AG09319 (cell line): ENCODE results near the gene SUCLG2.

Experiments used
- DNase-seq: peaks from one replicate; pipeline ENCODE4 v3.0.0-alpha.2; 2010; ENCODE audit warnings: low read depth; ENCODE audit errors: extremely low read depth
- CTCF ChIP-seq: IDR thresholded peaks from 2 replicates; pipeline ENCODE4 v1.5.1; 2011; ENCODE audit warnings: low read depth, mild to moderate bottlenecking, inconsistent platforms, low read length, moderate library complexity

The SUCLG2 gene

GRCh38 chr3:67518236-67518635 lies 136.2 kb downstream of the SUCLG2 start:
- no peak for DNase-seq
- no peak for TF ChIP-seq CTCF

- no peak for TF ChIP-seq CTCF
- DNase-seq: no peak
Observed at GRCh38 chr3:67517781-67518180, 136.6 kb downstream of the SUCLG2 start.

GRCh38 chr3:67516496-67516895 lies 137.9 kb downstream of the SUCLG2 start:
- TF ChIP-seq CTCF: no peak
- DNase-seq: no peak

GRCh38 chr3:67515778-67516177 lies 138.6 kb downstream of the SUCLG2 start:
- no peak for TF ChIP-seq CTCF
- no peak for DNase-seq

GRCh38 chr3:67509471-67510075 lies 144.8 kb downstream of the SUCLG2 start:
- no peak for DNase-seq
- TF ChIP-seq CTCF: no peak

- no peak for TF ChIP-seq CTCF
- no peak for DNase-seq
Observed at GRCh38 chr3:67507584-67507983, 146.8 kb downstream of the SUCLG2 start.

- TF ChIP-seq CTCF: no peak
Observed at GRCh38 chr3:67500709-67501108, 153.7 kb downstream of the SUCLG2 start.

More at GRCh38 chr3:67500709-67501108, 153.7 kb downstream of the SUCLG2 start:
- DNase-seq: no peak
